Left forelimb (tissue), 1 donor: ENCODE data around the gene UPF1.

Source experiments
- DNase-seq: peaks from one replicate; pipeline ENCODE4 v3.0.0-alpha.2; 2018; ENCODE audit warnings: low spot score

Gene UPF1

DNA sequence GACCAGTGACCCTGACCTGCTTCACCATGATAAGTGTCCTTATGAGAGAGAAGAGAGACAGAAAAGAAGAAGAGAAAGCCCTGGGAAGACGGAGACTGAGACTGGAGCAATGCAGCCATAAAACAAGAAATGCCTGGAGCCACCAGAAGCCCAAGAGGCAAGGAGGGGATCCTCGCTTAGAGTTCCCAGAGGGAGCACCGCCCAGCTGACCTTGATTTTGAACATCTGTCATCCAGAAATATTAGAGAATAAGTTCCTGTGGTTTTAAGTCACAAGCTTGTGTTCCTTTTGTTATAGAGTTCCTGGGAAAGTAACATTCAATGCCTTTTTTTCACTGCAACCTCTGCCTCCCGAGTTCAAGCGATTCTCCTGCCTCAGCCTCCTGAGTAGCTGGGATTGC, 44.0 kb downstream of the UPF1 start:
- no peak for DNase-seq

GRCh38 chr19:18876865-18877264, 45.1 kb downstream of the UPF1 start:
- DNase-seq = no peak

- DNase-seq = no peak
These were observed 46.5 kb downstream of the UPF1 start for GRCh38 chr19:18878058-18878797.

DNA sequence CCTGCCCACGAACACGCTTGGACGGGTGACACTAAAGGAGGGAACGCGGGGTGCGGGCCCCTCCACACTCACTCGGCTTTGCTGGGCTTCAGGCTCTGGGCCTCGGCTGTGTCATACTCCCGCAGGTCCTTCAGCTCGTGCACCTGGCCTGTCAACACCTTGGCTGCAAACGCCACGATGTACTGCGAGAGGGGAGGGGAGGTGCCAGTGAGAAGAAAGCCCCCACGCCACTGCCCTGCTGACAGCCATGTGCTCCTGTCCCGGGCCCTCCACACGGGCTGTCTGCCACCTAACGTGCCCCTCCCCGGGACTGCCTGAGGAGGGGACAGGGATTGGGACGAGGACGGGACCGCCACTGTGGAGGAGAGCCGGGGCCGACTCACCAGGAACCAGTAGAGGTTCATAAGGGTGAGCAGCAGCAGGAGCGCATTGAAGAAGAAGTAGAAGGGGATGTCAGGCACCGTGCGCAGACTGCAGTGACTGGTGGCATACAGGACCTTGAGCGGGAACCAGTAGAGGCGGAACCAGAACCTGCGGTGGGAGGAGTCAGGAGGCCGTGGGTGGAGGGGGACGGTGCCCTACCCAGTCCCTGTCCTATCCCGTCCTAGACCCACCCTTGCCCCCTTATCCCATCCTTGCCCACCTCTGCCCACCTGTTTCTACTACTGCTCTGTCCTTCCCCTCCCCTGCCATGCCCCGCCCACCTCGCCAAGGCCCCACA, 47.3 kb downstream of the UPF1 start:
- DNase-seq = no peak

DNA sequence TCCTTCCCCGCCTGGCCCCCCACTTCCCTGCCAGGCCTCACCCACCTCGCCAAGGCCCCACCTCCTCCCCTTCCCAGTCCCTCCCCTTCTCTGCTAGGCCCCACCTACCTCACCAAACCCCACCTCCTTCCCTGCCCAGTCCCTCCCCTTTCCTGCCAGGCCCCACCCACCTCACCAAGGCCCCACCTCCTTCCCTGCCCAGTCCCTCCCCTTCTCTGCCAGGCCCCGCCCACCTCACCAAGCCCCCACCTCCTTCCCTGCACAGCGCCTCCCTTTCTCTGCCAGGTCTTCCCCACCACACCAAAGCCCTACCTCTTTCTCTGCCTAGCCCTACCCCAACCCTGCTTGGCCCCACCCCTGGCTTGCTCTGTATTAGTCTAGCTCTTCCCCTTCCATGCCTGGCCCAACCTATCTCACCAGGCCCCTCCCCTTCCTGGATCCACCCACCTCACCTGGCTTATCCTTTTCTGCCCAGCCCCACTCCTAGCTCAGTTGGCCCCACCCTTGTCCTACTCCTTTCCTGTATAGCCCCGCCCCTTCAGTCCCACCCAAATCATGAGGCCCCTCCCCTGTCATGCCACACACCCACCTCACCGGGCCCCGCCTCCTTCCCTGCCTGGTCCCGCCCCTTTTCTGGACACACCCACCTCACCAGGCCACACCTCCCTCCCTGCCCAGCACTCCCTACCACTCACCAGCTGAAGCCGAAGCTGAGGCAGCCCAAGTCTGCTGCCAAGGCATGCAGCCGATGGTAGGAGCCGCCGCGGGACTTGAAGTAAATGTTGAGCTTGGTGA, 48.0 kb downstream of the UPF1 start:
- DNase-seq = no peak

GRCh38 chr19:18881491-18881890, 49.7 kb downstream of the UPF1 start:
- no peak for DNase-seq

DNA sequence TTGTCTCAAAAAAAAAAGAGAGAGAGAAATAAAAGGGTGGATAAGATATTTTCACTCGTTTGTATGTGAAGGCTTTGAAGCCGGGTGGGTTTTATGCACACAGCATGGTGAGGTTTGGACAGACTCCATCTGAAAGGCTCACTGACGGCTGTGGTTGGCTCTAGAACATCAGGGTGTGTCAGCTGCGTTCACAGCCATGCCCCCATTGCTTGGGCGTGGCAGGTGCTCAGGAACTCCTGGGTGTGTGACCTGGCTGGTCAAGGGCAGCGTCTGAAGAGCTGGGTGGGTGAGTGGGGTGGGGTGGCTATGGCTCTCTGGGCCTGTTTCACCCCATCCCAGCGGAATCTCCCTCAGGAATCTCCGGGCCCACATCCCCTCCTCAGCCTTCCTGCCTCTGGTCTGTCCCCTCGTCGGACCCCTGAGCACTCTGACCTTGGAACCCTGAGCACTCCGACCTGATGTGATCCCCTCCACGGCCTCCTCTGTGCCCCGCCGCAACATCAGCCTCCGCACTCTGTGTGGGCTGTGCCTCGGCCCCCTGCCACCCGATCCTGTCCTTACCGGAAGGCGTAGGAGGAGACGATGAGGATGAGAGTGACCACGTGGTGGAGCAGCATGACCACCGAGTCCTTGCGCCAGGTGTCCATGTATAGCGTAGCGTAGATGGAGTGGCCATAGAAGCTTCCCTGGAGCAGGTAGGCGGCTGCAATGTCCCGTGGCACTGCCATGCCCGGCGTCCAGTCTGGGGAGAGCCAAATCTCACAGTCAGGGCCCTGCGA, 52.0 kb downstream of the UPF1 start:
- DNase-seq = no peak

DNA sequence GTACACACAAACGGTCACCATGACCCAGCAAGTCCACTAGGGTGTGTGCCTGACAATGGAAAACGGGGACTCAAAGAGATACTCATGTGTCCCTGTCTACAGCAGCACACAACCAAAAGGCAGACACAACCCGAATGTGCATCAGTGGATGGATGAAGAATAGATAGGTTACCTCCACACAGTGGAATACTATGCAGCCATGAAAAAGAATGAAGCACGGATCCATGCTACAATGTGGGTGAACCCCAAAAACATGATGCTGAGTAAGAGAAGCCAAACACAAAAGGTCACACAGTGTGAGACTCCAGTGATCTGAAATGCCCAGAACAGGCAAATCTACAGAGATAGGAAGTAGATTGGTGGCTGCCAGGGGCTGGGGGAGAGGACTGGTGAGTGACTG, 55.2 kb downstream of the UPF1 start:
- DNase-seq = no peak

DNA sequence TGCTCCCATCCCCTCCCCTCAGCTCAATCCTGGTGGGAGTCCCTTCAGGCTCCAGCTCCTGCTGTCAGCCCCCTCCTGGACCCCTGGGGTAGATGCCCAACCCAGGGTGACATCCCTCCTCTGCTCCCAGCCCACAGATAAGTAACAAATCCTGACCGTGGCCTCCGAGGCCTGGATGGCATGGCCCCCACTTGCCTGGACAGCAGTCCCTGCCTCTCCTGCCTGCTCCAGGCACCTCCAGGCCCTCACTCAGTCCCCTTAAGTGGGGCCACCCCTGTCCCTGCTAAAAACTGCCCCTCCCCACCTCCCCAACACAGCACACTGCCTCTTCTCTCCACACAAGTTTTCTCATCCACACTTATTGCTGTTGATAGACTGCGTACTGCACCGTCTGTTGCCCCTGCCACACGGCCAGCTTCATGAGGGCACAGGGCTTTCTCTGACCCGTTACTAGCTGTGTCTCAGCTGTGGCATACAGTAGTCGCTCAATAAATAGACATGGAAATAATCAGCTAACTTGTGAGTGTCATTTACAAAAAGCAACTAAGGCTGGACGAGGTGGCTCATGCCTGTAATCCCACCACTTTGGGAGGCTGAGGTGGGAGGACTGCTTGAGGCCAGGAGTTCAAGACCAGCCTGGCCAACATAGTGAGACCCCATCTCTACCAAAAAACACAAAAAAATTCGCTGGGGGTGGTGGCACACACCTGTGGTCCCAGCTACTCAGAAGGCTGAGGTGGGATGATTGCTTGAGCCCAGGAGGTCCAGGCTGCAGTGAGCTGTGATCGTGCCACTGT, 58.4 kb downstream of the UPF1 start:
- DNase-seq = no peak

GRCh38 chr19:18893587-18894253, 62.0 kb downstream of the UPF1 start:
- no peak for DNase-seq

GRCh38 chr19:18894254-18895037, 62.7 kb downstream of the UPF1 start:
- peak; percentile 86 for DNase-seq

DNA sequence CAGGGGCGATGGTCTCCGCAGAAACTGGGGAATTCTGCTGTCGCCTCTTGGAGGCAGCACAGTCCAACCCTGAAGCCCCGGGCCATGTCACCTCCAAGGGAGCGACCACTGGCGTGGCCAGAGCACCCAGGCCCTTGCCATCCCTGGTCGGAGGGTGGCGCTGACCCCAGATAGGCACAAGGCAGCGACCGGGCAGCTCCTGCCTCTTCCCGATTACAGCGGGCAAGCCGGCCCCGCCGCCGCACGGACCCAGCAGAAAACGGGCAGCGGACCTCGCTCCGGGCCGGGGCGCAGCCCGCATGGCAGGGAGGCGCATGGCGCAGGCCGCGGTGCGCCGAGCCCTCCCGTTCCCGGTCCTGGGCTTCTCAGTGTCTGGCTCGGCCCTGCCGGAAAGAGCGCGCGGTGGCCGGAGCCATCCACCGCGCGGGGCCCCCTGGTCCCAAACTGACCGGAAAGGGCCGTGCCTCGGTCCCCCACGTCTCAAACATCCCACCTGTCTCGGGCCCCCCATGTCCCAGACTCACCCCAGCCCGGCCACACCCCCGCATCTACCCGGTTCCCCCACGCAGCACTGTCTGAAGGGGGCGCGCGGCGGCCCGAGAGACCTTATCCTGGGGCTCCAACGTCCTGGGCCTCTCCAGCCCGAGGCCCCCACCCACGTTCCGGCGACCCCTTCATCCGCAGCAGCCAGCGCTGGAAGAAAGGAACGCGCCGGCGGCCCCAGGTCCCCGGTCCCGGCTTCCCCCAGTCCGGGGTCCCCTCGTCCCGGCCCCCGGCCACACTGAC, 63.5 kb downstream of the UPF1 start:
- DNase-seq = peak; percentile 70

DNA sequence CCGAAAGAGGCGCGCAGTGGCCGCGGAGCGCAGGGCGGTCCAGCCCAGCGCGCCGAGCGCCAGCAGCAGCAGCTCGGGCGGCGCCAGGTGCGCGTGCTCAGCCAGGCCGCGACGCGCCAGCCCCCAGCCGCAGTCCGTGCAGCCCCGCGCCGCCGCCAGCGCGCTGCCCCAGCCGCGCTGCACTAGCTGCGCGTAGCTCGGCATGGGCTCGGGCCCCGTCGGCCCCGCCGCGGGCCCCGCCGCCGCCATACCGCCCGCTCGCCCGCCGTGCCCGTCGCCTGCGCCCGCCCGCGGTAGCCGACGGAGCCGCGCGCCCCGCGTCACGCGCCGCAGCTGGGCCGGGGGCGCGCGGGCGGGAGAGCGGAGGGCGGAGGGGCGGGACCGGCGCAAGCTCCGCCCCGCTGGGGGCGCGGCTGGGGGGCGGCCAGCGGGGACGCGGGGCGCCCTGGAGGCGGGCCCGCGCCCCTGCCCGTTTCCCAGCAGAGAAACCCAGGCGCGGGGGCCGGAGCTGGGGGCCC, 64.1 kb downstream of the UPF1 start, which contains the start of gene CERS1:
Gene CERS1 (minus strand): TSS at position 335 of the 518 bp plus-strand sequence. CDS start 86 bp downstream, at position 249.
- DNase-seq = peak; percentile 66

DNA sequence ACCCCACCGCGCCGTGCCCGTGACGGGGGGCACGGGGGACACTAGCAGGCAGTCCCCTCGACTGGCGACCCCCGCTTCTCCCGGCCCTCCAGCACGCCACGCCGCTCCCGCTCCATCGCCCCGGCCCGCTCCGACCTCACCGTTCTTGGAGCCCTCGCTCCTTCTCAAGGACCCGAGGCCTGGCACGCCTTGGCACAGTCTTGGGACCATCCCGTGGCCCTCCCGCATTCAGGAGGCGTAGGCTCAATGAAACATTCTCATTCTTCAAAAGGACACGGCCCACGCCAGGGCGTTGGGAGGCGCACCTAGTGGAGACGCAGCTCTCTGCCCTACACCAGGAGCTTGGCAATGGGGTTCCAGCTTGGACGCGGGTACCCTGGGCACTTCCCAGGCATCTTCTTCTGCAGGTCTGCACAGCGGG, 64.7 kb downstream of the UPF1 start:
- DNase-seq = no peak

GRCh38 chr19:18897094-18898029, 65.6 kb downstream of the UPF1 start:
- peak; percentile 59 for DNase-seq

DNA sequence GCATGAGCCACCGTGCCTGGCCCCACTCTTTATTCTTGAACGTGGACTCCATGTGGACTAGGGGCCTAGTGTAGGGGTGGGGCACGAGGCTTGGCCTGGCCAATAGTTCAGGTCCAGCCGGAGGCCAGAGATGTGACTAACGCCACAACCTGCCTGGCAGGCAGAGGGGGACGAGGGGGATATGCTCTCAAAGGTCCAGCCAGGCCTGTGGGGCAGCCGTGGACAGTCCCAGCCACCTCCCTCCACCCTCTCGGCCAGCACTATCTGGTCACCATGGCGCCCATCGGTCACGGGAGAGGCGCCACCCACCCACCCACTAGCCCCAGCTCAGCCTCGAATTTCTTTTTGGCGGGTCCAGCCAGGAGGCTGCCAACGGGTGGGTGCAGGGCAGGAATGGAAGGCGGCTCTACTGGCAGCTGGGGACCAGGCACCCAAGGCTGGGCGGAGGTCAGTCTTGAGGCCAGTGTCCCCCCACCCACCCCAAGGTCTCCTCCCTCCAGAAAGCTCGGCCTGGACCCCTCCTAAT, 66.4 kb downstream of the UPF1 start:
- DNase-seq = peak; percentile 67
